Measurements from ENCODE around the gene ARID3C.

DNA sequence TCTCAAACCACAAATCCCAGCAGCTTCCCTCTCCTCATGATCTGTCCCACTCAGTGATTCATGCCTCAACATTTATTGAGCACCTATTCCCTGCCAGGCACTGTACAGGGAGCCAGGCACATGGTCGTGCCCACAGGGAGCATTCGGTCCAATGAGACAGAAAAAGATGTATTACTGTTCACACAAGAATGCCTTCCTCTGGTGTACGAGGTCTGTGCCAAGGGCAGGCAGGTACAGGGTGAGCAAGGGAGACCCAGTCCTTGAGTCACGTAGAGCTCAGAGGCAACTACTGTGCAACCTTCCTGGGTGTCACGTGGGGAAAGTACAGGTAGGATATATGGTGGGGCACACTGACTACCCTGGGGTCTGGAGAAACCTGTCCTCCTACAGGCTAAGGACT lies 43.9 kb downstream of the ARID3C start:
- TF ChIP-seq, protein P1, sequence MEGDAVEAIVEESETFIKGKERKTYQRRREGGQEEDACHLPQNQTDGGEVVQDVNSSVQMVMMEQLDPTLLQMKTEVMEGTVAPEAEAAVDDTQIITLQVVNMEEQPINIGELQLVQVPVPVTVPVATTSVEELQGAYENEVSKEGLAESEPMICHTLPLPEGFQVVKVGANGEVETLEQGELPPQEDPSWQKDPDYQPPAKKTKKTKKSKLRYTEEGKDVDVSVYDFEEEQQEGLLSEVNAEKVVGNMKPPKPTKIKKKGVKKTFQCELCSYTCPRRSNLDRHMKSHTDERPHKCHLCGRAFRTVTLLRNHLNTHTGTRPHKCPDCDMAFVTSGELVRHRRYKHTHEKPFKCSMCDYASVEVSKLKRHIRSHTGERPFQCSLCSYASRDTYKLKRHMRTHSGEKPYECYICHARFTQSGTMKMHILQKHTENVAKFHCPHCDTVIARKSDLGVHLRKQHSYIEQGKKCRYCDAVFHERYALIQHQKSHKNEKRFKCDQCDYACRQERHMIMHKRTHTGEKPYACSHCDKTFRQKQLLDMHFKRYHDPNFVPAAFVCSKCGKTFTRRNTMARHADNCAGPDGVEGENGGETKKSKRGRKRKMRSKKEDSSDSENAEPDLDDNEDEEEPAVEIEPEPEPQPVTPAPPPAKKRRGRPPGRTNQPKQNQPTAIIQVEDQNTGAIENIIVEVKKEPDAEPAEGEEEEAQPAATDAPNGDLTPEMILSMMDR (IDR thresholded peaks at IDR 0.05) = no peak
- TF ChIP-seq POLR2A (IDR thresholded peaks at IDR 0.05) = no peak

Data from body of pancreas (tissue), 4 donors.